Measurements from ENCODE around the gene SEC61B. TPM values are rescaled to one million over a fixed set of nuclear protein-coding genes. Genes with fewer than 3 reads are reported as not detected.

The SEC61B gene
- total RNA-seq = 129 and 178 TPM in 2 replicates

DNA sequence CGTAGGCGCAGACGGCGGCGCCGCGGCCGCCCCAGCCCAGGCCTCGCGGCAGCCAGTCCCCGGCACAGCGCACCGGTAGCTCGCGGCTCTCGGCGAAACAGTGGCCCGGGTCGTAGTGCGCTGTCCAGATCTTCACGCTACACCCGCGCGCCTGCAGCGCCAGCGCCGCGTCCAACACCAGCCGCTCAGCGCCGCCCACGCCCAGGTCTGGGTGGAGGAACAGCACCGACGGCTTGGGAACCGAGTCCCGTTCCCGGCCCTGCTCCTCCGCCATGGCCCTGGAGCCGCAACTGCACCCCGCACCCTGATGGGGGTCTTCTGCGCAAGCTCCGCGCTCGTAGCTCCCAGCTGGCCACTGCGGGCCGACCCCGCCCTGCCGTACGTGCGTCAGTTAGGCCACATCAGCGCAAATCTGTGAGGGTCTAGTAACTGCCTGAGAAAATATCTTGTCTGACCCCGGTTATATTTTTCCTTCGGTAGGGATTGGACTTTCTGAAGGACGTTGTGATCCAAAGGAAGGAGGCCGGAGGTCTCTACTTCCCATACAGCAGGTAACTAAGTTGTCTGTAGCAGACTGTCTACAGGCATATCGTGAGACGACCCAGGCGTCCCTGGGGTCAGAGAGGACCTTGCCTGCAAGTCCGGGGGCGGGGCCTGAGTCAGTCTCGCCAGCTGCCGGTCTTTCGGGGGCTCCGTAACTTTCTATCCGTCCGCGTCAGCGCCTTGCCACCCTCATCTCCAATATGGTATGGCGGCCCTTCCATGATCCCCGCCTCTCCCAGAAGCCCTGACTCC is at the start of gene SEC61B, which contains the start of gene ALG2:
Gene SEC61B (plus strand): TSS at position 662 of the 795 bp plus-strand sequence. CDS start 82 bp downstream, at position 744.
Gene ALG2 (minus strand): TSS at position 322 of the 795 bp plus-strand sequence. CDS start 48 bp downstream, at position 274.

Other genes with a start within 250 kb of the SEC61B start
- 34.0 and 42.2 TPM in 2 replicates for gene TGFBR1, start 117.2 kb upstream of the SEC61B start, total RNA-seq
- gene ALG2, start 340 bp upstream of the SEC61B start, total RNA-seq = 31.4 and 39.4 TPM in 2 replicates

All from airway epithelial cell (primary cell).